Neural cell (in vitro differentiated cells): ENCODE results near the gene VTI1B. TPM values are rescaled to one million over a fixed set of nuclear protein-coding genes. Genes with fewer than 3 reads are reported as not detected.

ENCODE experiments used
- H2AFZ ChIP-seq: fragments of 200-600, 300-800 bp; sonication (generic), shearing (Covaris generic); 2 replicates; pipeline ENCODE4 v1.6.0; 2014; ENCODE audit warnings: low read depth, mild to moderate bottlenecking, antibody characterized with exemption, low read length, moderate library complexity
- H3F3A ChIP-seq: fragments of 200-600 bp; shearing (Covaris generic); 2 replicates; pipeline ENCODE4 v1.6.1; 2016; ENCODE audit warnings: mild to moderate bottlenecking, moderate library complexity, mixed read lengths, antibody characterized with exemption, low read length; ENCODE audit not compliant: insufficient read depth, poor library complexity, severe bottlenecking
- H3K27ac ChIP-seq: fragments of 200-600, 300-800 bp; sonication (generic), shearing (Covaris generic); 2 replicates; pipeline ENCODE4 v1.5.1; 2014; ENCODE audit warnings: mild to moderate bottlenecking, low read length, moderate library complexity
- H3K27me3 ChIP-seq: fragments of 300-800, 200-600 bp; sonication (generic), shearing (Covaris generic); 2 replicates; pipeline ENCODE4 v1.6.0; 2014; ENCODE audit warnings: mild to moderate bottlenecking, low read depth, low read length, moderate library complexity; ENCODE audit not compliant: insufficient read depth
- H3K36me3 ChIP-seq: fragments of 300-800, 200-600 bp; sonication (generic), shearing (Covaris generic); 2 replicates; pipeline ENCODE4 v1.5.1; 2014; ENCODE audit warnings: mild to moderate bottlenecking, antibody characterized with exemption, low read length, moderate library complexity; ENCODE audit not compliant: insufficient read depth
- H3K4me2 ChIP-seq: fragments of 300-800, 200-600 bp; sonication (generic), shearing (Covaris generic); 2 replicates; pipeline ENCODE4 v1.6.0; 2014; ENCODE audit warnings: mild to moderate bottlenecking, low read length
- H3K4me3 ChIP-seq: fragments of 300-800, 200-600 bp; sonication (generic), shearing (Covaris generic); 2 replicates; pipeline ENCODE4 v1.5.1; 2014; ENCODE audit warnings: mild to moderate bottlenecking, low read length, moderate library complexity
- H3K79me2 ChIP-seq: fragments of 200-600 bp; shearing (Covaris generic); replicated peaks from 2 replicates; pipeline ENCODE4 v1.6.0; 2014; ENCODE audit warnings: mild to moderate bottlenecking, low read length, moderate library complexity; ENCODE audit not compliant: insufficient read depth
- H3K9ac ChIP-seq: fragments of 300-800, 200-600 bp; sonication (generic), shearing (Covaris generic); 2 replicates; pipeline ENCODE4 v1.6.1; 2016; ENCODE audit warnings: mild to moderate bottlenecking, low read length, mixed read lengths
- H3K9me2 ChIP-seq: fragments of 200-600 bp; shearing (Covaris generic); 2 replicates; pipeline ENCODE4 v1.6.1; 2016; ENCODE audit warnings: mild to moderate bottlenecking, low read length, mixed read lengths; ENCODE audit not compliant: insufficient read depth
- H3K9me3 ChIP-seq: fragments of 200-600, 300-800 bp; sonication (generic), shearing (Covaris generic); 2 replicates; pipeline ENCODE4 v1.6.1; 2016; ENCODE audit warnings: mild to moderate bottlenecking, mixed run types, low read length, moderate library complexity, mixed read lengths
- H4K20me1 ChIP-seq: fragments of 200-600 bp; shearing (Covaris generic); 2 replicates; pipeline ENCODE4 v1.6.1; 2016; ENCODE audit warnings: mild to moderate bottlenecking, mixed run types; ENCODE audit not compliant: insufficient read depth
- CTCF ChIP-seq: fragments of 450-650 bp; IDR thresholded peaks from 2 replicates; pipeline ENCODE4 v1.5.1; 2014; ENCODE audit warnings: antibody characterized with exemption, mild to moderate bottlenecking, moderate library complexity; ENCODE audit not compliant: poor library complexity, severe bottlenecking
- EP300 ChIP-seq: fragments of 450-650 bp; conservative IDR thresholded peaks from 2 replicates; pipeline ENCODE4 v1.6.1; 2014; ENCODE audit warnings: antibody characterized with exemption, mild to moderate bottlenecking, moderate library complexity; ENCODE audit not compliant: poor library complexity, severe bottlenecking
- EZH2 ChIP-seq: fragments of 200-600, 300-800 bp; shearing (Covaris generic), sonication (generic); IDR thresholded peaks from 2 replicates; pipeline ENCODE4 v1.6.1; 2014; ENCODE audit warnings: antibody characterized with exemption, low read length, borderline replicate concordance, mild to moderate bottlenecking; ENCODE audit not compliant: insufficient read depth, poor library complexity, severe bottlenecking
- MXI1 ChIP-seq: fragments of 450-650 bp; conservative IDR thresholded peaks from 2 replicates; pipeline ENCODE4 v1.6.1; 2014; ENCODE audit warnings: antibody characterized with exemption, mild to moderate bottlenecking; ENCODE audit not compliant: poor library complexity, severe bottlenecking
- POLR2AphosphoS5 ChIP-seq: IDR thresholded peaks from 2 replicates; pipeline ENCODE4 v1.6.1; 2012
- RAD21 ChIP-seq: fragments of 450-650 bp; conservative IDR thresholded peaks from 2 replicates; pipeline ENCODE4 v1.6.1; 2014; ENCODE audit warnings: antibody characterized with exemption, mild to moderate bottlenecking, moderate library complexity
- REST ChIP-seq: IDR thresholded peaks from 2 replicates; pipeline ENCODE4 v1.6.1; 2012; ENCODE audit warnings: borderline replicate concordance
- SMC3 ChIP-seq: fragments of 450-650 bp; conservative IDR thresholded peaks from 2 replicates; pipeline ENCODE4 v1.6.1; 2014; ENCODE audit warnings: antibody characterized with exemption, mild to moderate bottlenecking, moderate library complexity; ENCODE audit not compliant: poor library complexity
- TAF1 ChIP-seq: IDR thresholded peaks from 2 replicates; pipeline ENCODE4 v1.6.1; 2012; ENCODE audit warnings: low read depth
- polyA plus RNA-seq: library from polyadenylated mRNA; depleted of rRNA; stranded (reverse); fragments of >200 nt; gene quantifications from 2 replicates; pipeline ENCODE4 v1.2.3, GENCODE V29; 2014

VTI1B gene
- polyA plus RNA-seq, 1 donor from 2014 or later: 78.6 TPM

- no peaks in the 10 kb centered on the region for H4K20me1 ChIP-seq
- H3K4me2 ChIP-seq: no peak overlapping the region
- H3K27ac ChIP-seq: no peak overlapping the region
- no peak overlapping the region for H3K9ac ChIP-seq
- no peaks in the 10 kb centered on the region for H3K9me2 ChIP-seq
- H3K4me3 ChIP-seq: no peak overlapping the region
- no peak for TF ChIP-seq REST
- no peaks in the 10 kb centered on the region for H3F3A ChIP-seq
- no peak overlapping the region for H2AFZ ChIP-seq
- no peaks in the 10 kb centered on the region for H3K27me3 ChIP-seq
- no peaks in the 10 kb centered on the region for H3K9me3 ChIP-seq
- H3K36me3 ChIP-seq: peaks cover 22% of the 10 kb centered on the region
- no peaks in the 10 kb centered on the region for H3K79me2 ChIP-seq
Observed at GRCh38 chr14:67650151-67650550, 24.3 kb downstream of the VTI1B start.

GRCh38 chr14:67646131-67646530, 28.3 kb downstream of the VTI1B start:
- no peaks in the 10 kb centered on the region for H3K9me3 ChIP-seq
- H3K9ac ChIP-seq: no peak overlapping the region
- no peaks in the 10 kb centered on the region for H3K79me2 ChIP-seq
- peaks cover 19% of the 10 kb centered on the region for H3K36me3 ChIP-seq
- H3F3A ChIP-seq: no peaks in the 10 kb centered on the region
- no peaks in the 10 kb centered on the region for H3K27me3 ChIP-seq
- H3K27ac ChIP-seq: no peak overlapping the region
- no peaks in the 10 kb centered on the region for H3K9me2 ChIP-seq
- H4K20me1 ChIP-seq: no peaks in the 10 kb centered on the region
- no peak overlapping the region for H2AFZ ChIP-seq
- H3K4me3 ChIP-seq: no peak overlapping the region
- no peak for TF ChIP-seq POLR2AphosphoS5
- TF ChIP-seq EP300: no peak
- TF ChIP-seq RAD21: no peak
- TF ChIP-seq CTCF: no peak
- no peak for TF ChIP-seq REST
- TF ChIP-seq MXI1: no peak
- no peak for TF ChIP-seq EZH2
- no peak for TF ChIP-seq TAF1
- no peak for TF ChIP-seq SMC3
- no peak overlapping the region for H3K4me2 ChIP-seq
